Fibroblast of skin of left quadriceps (primary cell): ENCODE measurements around the gene SOX15.
"Not testable (repeated sequence)": the region's sequence is repeated elsewhere in the genome, so short reads cannot be mapped to it uniquely, and the experiment has no call there.

Experiments
- DNase-seq, 2 experiments: peaks; one replicate each; pipeline ENCODE4 v3.0.0-alpha.2; 2013; ENCODE audit warnings: low read depth in 2 of 2

Gene SOX15

DNA sequence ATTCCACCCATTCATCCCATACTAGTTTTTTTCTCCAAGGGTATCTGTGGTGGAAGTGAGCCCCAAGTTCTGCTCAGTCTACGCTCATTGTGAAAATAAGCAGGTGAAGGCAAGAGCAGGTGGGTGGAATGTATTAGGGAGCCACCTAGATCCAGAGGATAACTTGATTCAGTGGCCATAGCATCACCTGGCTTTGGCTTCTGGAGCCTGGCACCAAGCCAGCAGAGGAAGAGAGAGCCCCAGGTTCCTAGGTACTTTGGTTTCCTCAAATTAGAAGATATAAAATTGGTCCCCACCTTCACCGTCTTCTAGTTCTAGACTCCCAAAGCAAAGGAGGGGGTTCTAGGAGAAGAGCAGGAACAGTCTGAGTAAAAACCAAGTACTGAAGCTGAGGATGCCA, 20.7 kb upstream of the SOX15 start:
- no peak for DNase-seq

DNA sequence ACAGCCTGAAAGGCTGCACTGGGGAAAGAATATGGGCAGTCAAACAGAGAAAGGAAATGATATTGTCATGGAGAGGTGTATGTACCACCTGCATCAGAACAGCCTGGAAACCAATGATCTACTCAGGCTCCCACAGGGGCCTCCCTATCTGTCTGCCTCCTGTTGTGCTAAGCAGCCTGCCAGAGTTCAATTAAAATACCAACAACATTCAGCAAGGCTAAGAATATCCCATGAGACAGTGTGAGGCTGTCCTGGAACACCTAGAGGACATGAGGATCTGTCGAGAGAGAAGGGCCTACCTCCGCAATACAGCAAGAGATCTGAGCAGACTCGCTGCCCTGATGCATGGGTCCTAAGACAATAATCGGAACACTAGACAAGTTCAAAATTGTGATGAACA, 16.4 kb upstream of the SOX15 start:
- DNase-seq: no peak

DNA sequence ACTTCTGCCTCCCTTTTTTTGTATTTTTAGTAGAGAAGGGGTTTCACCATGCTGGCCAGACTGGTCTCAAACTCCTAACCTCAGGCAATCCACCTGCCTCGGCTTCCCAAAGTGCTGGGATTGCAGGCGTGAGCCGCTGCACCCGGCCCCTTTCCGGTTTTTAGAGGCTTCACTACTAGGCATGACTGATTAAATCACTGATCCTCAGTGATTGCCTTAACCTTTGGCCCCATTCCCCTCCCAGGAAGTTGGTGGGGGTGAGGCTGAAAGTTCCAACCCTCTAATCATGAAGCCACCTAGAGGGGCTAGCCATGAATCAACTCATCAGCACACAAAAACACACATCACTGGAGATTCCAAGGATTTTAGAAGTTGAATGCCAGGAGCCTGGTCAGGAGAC, 7.7 kb upstream of the SOX15 start:
- DNase-seq: not testable (repeated sequence)

DNA sequence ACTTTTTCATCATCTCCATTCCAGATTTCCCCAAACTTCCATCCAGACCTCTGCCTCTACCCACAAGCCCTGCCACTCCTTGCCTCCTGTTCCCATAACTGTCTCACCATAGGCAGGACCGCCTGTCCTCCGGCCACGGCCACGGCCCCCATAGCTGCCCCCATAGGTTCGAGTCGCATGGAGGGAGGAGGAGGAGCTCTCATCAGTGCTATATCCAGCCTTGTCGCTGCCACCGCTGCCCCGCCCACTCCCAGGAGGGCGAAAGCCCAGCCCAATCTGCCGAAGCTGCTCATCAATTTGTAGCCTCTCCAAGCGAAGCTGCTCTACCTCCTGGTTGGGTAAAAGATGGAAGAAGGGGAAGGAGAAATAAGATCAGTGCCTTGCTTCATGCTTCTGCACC, 3.4 kb upstream of the SOX15 start:
- DNase-seq: no peak

DNA sequence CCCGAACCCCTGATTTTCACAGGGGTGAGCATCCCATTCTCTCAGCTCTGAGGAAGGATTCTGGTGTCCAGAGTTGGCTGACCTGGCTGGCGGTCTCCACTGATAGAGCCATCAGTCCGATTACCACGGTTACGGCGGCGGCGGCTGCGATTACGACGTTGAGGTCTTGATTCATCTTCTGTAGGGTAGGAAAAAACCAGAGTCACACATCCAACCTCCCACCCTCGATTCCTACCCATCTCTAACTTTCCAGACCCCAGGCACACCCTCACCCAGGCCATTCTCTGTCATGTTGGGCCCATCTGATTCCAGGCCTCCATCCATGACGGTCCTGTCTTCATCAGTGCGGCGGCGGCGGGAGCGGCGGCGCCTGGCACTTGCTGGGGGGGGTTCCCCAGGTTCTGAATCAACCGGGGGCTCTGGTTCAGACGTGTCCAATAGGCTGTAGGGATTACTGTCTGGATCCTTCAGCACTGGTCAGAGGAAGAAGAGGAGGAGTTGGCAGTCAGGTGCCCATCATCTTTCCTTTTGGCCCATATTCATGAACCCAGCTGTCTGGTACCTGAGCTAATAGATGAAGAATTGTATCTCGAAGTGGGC, 2.6 kb upstream of the SOX15 start:
- no peak for DNase-seq

DNA sequence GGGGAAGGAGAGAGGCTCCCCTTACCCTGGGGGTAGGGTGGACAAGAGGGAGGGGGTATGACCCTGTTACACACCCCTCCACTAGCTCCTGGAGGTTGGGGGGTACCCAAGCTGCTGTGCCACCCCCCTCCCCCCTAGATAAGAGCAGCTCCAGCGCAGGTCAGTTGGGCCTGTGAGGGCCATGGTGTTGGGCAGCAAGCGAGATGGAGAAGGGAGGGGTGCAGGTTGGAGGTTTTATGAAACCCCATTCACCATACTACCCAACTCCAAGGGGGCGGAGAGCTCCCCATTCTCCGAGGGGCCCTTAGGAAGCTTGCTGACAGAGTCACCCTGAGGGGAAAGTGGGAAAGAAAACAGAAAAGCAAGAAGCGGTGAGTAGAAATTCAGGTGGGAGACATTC, 1.7 kb upstream of the SOX15 start:
- DNase-seq: no peak

DNA sequence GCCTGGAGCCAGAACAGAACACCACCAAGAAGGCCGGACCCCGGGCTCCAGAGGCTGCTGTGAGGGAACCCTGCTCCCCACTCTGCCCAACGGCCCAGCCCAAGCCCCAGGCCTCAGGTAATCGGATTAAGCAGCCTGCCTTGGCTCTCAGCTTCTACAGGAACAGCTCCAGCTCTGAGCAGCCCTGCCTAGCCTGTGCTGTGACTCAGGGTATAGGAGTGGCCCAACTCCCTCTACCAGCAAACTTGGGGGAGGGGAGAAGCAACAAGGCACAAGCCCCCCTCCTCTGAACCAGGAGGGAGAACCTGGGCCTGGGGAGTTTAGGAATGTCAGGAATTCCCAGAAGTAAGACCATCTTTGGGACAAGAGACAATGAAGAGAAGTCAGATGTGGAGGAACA, 849 bp upstream of the SOX15 start:
- DNase-seq: no peak

DNA sequence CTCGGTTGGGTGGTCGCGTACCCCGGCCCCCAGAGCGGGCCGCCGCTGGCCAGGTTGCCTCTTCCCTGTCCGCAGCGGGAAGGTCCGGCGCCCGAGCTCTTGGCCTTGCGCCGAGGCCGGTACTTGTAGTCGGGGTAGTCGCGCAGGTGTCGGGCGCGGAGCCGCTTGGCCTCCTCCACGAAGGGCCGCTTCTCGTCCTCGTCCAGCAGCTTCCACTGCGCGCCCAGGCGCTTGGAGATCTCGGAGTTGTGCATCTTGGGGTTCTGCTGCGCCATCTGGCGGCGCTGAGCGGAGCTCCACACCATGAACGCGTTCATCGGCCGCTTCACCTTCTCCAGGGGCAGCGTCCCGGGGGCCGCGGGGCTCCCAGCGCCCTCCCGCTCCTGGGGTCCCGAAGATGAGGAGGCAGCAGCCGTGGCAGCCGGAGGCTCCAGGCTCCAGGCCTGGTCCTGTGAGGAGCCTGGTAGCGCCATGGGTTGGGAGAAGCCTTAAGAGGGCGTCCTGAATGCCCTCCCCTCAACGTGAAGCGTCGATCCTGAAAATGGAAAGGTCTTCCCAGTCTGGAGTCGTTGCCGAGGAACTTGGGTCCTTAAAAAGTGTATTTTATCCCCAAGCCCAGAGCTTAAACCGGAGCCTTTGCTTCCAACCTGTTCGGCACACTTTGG, 558 bp downstream of the SOX15 start:
- peak; percentile 53 to 61 for DNase-seq

DNA sequence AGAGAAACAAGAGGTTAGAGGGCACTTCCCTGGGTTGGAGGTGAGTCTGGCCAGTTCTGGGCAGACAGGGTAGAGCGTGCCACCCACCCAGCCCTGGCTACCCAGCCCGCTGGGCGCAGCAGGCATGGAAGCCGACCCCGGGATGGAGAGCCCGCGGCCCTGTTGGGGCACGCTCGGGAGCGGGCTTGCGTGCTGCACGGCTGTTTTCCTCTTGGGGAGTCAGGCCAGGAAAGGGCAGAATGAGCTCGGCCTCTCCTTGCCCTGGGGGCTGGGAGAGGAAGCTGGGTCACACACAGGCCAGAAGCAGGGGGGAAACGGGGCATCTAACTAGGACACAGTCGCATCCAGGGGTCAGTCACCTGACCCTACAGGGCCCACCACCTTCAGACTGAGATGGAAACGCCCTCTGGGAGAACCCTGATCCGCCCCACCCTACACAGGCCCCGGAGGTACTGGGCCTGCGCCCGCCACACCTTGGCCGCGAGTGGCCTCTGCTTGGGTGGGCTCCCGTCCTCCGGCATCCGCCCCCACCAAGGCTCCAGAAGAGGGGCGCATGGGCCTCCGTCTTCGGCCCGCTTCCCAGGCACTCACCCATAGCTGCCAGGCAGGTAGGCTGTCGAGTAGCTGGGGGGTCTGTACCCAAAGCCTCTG, 1.2 kb downstream of the SOX15 start:
- DNase-seq: no peak

DNA sequence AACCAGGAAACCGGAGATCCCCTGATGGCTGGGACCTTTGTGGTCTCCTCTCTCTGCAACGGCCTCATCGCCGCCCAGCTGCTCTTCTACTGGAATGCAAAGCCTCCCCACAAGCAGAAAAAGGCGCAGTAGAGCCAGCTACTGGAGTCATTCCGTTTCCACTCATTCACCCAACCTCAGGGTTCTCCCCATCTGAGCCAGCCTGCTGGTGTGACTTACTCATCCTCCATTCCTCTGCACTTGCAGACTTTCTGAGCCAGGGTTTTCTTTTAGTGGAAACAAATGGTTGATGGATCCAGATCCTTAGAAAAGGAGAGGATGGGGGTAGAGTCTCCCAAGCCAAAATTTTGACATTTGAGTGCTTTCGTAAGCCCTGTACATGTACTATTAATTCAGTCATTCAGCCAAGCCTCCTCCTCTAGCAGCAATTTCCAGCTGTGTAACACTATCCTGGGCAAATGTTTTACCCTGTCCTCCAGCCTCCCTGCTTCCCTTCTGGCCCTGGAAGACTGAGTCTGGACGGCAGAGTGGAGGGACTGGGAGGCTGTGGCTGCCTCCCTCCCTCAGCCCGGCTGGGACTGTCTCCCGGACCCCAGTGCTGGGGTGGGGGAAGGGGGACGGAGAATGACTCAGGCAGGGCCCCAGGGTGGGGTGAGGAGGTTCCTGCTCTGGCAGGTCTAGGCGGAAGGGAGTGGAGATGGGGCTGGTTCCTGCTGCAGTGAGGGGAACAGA, 2.3 kb downstream of the SOX15 start:
- DNase-seq: peak; percentile 86 to 87

DNA sequence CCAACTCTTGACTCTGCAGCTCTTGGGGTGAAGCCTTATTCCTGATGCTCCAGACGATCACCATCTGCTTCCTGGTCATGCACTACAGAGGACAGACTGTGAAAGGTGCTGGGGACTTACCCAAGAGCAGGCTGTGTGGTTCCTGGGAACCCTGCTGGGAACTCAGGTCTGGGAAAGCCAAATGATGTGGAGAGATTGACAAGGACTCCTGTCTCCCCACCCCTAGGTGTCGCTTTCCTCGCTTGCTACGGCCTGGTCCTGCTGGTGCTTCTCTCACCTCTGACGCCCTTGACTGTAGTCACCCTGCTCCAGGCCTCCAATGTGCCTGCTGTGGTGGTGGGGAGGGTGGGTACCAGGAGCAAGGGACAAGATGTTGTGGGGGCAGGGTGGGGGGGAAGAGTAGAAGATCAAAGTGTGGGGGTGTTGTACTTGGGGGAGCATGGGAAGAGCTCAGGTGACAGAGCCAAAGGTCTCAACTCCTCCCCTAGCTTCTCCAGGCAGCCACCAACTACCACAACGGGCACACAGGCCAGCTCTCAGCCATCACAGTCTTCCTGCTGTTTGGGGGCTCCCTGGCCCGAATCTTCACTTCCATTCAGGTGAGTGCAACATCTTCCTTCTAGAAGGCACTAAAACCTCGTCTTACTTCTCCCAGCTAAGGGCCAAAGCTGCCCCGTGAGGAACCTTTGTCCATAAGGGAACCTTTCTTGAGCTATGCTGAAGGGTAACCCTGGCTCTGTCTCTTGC, 3.0 kb downstream of the SOX15 start:
- DNase-seq: no peak

DNA sequence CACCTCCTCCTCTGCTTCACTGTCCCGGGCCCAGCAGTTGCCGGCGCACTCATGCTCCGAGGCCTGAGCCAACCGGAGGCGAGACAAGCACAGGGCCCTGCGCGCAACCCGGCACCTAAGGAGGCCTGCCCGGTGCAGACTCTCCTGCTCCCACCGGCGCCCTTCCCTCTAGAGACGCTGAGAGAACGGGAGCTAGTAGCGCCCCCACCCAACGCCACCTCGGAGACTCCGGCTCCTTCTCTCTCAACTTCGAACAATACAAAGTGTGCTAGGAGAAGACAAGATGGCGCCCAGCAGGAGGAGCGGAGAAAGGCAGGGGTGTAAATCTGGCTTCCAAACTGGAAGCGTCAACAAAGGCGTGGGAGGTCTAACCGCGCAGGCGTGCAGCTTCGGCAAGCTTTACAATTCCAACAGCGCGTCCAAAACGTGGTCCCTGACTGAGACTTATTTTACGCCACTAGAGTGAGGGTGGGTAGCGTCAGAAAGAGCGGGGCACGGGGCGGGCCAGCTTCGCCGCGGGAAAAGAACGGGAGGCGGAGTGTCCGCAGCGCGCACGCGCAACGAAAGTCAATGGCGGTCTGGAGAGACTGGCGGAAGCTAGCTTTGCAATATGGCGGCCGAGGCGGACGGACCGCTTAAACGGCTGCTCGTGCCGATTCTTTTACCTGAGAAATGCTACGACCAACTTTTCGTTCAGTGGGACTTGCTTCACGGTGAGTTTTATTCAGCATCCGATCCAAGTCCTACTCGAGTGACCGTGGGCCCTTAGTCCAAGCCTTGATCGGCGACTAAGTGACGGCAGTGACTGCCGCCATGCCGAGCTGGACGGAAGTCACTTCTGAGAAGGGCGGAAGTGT, 6.4 kb downstream of the SOX15 start, which contains the start of gene MPDU1:
MPDU1 (plus strand) TSS at position 600 of the 857 bp plus-strand sequence; CDS start at position 611, 11 bp downstream.
- DNase-seq: peak; percentile 96 to 97

DNA sequence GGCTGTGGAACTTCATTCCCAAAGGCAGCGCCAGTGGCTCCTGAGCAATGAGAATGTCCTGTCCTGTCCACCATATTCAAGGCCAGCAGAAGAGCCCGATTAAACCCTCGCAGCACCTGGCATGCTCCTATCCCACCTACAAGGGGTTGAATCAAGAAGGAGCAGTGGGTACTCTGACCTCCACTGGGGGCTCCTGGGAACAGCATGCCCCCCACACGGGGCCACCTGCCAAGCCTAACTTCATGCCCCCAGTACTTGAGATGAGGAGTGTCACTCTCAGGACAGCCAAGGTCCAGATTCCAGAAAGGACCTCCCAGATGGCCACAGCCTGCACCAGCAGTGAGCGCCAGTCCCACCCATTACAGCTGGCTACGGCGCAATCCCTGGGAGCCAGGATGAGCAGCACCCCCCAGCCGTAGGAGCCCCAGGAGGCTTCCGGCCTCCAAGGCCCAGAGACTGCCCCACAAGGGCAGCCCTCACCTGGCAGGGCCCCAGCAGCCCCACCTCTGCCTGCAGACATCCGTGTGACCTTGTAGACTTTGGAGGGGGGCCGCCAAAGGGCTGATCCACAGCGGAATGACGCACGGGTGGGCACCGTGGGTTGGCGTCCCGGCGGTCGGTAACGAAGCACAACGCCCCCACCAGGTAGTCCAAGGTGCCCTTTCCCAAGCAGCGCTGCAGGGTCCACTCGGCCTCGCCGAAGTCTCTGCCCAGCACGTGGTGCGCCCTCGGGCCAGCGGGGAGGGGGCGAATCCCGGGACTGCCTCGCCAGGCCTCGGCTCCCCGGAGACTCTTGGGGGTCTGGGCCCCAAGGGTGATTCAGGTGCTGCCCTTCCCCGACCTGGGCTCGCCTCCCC, 7.3 kb downstream of the SOX15 start:
- no peak for DNase-seq

DNA sequence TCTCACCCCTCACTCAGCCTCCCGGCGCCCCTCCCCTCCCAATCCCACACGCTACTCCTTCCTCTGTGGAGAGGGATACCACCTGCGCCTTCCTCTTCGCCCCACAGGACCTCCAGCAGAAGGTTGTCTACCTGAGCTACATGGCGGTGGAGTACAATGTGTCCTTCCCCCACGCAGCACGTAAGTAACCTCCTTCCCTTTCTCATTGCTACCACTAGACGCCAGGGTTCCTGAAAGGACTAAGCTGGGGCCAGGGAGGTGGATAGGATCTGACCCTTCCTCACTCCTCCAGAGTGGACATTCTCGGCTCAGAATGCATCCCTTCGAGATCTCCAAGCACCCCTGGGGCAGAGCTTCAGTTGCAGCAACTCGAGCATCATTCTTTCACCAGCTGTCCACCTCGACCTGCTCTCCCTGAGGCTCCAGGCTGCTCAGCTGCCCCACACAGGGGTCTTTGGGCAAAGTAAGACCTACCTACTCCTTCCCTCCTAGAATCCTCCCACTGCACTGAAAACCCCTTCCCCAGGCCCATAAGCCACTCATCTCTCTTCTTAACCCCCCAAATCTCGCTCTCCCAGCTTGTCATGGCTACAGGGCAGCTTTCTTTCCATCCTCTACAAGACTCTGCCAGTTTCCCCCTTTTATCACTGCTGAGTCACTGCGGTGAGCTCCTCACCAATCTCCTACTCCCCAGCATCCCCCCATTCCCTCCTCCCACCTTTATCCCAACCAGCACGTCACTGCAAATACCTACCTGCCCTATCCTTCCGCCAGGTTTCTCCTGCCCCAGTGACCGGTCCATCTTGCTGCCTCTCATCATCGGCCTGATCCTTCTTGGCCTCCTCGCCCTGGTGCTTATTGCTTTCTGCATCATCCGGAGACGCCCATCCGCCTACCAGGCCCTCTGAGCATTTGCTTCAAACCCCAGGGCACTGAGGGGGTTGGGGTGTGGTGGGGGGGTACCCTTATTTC, 9.0 kb downstream of the SOX15 start:
- DNase-seq: no peak

DNA sequence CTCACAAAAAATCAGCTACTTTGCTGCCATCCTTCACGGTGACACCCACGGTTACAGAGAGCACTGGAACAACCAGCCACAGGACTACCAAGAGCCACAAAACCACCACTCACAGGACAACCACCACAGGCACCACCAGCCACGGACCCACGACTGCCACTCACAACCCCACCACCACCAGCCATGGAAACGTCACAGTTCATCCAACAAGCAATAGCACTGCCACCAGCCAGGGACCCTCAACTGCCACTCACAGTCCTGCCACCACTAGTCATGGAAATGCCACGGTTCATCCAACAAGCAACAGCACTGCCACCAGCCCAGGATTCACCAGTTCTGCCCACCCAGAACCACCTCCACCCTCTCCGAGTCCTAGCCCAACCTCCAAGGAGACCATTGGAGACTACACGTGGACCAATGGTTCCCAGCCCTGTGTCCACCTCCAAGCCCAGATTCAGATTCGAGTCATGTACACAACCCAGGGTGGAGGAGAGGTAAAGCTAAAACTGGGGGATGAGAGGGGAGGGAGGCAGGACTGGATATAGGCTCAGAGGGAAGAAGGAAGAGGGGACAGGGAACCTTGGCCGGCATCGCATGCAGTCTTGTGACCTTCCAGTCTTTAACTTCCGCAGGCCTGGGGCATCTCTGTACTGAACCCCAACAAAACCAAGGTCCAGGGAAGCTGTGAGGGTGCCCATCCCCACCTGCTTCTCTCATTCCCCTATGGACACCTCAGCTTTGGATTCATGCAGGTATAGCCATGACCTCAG, 9.9 kb downstream of the SOX15 start:
- DNase-seq: no peak

DNA sequence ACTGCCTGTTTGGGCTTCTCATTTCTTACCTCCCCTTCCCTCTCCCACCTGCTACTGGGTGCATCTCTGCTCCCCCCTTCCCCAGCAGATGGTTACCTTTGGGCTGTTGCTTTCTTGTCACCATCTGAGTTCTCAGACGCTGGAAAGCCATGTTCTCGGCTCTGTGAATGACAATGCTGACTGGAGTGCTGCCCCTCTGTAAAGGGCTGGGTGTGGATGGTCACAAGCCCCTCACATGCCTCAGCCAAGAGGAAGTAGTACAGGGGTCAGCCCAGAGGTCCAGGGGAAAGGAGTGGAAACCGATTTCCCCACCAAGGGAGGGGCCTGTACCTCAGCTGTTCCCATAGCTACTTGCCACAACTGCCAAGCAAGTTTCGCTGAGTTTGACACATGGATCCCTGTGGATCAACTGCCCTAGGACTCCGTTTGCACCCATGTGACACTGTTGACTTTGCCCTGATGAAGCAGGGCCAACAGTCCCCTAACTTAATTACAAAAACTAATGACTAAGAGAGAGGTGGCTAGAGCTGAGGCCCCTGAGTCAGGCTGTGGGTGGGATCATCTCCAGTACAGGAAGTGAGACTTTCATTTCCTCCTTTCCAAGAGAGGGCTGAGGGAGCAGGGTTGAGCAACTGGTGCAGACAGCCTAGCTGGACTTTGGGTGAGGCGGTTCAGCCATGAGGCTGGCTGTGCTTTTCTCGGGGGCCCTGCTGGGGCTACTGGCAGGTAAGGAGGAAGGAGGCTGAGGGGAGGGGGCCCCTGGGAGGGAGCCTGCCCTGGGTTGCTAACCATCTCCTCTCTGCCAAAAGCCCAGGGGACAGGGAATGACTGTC, 10.7 kb downstream of the SOX15 start, which contains the start of gene CD68:
CD68 (plus strand) TSS at position 638 of the 833 bp plus-strand sequence; CDS start at position 678, 40 bp downstream.
- peak; percentile 70 to 71 for DNase-seq
